ENCODE data around the gene ZNF860. TPM values are rescaled to one million over a fixed set of nuclear protein-coding genes. Genes with fewer than 3 reads are reported as not detected.
"Not testable (repeated sequence)": the region's sequence is repeated elsewhere in the genome, so short reads cannot be mapped to it uniquely, and the experiment has no call there.

The ZNF860 gene
- total RNA-seq, 1 donor from 2014 or later: 0.45 TPM

DNA sequence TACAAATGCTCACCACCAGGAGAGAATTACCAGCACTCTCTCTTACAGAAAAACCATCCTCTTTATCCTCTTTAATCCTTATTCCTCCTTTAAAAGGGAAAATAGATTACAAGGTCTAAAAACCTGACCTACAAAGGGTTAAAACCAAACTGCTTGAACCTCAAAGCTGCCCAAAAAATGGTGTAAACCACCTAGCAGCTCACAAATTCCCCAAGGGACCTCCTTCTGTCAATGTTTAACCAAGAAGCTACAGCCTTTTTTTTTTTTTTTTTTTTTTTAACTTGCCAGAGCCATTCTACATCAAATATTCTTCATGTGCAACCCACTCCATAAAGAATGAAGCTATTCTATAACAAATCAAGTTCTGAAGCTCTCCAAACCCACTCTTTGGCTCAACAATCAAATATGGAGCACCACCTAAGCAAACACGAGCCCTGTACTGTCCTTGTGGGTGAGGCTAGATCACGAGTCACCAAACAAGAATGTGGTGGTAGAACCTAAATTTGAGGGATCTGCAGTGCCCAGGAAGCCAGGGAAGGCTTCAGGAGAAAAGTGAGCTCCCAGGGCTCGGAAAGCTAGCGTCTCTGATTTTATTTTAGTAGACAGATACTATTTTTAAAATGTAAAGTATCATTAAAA, 20.6 kb upstream of the ZNF860 start:
- DNase-seq (ENCODE audit: low spot score): no peak

DNA sequence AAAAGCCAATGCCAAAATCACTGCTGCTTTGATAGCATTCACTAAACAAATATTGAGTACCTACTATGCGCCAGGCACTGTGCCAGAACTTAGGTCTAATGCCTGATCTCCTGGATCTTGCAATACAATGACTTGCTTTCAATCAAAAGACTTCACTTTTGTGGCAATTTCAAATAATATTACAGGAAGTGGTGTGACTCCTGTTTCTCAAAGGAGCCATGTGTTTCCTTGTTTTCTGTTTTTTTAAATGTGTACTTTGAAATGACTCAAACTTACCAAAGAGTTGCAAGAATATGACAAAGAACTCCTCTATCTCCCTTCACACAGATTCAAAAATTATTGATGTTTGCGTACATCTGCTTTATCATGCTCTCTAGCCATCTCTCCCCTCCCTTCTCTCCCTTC, 18.7 kb upstream of the ZNF860 start:
- no peak for DNase-seq (ENCODE audit: low spot score)

GRCh38 chr3:31966978-31967591, 14.5 kb upstream of the ZNF860 start:
- DNase-seq (ENCODE audit: low spot score): no peak

DNA sequence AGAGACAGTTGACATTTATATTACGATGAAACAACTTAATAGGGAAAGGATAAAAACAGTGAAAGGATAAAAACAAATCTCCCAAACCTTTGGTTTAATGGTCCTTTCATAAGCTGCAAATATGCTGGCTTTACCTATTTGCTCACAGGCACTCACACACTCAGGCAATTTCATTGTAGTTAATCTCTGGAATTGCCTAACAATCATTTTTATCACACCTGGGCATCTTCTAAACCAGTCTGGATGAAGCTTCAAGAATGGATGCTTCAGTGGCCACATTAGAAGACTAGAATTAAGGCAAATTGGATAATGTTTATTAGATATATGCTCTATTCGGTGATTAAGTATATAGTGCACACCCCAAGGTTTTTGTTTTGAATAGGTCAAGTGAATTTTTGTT, 14.0 kb upstream of the ZNF860 start:
- no peak for DNase-seq (ENCODE audit: low spot score)

GRCh38 chr3:31968369-31968926, 13.1 kb upstream of the ZNF860 start:
- DNase-seq (ENCODE audit: low spot score): no peak

- DNase-seq (ENCODE audit: low spot score): no peak
Observed at GRCh38 chr3:31968927-31969418, 12.6 kb upstream of the ZNF860 start.

DNA sequence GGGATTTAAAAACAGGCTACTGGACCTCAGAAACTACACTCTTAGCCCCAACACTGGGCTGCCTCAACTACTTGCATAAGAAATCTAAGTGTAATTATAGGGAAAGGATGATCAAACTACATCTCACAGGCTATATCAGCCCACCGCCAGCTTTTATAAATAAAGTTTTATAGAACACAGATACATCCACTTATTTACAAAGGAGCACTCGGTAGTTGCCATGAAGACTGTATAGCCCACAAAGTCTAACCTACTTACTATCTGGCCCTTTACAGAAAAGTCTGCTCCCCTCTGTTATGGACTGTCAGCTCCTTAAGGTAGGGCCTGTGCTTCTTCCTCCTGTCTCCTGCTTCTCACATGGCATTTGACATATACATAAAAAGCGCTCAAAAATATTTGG, 9.9 kb upstream of the ZNF860 start:
- DNase-seq (ENCODE audit: low spot score): no peak

- DNase-seq (ENCODE audit: low spot score): no peak
Observed at GRCh38 chr3:31973081-31973480, 8.5 kb upstream of the ZNF860 start.

- no peak for DNase-seq (ENCODE audit: low spot score)
Observed at GRCh38 chr3:31973837-31974236, 7.7 kb upstream of the ZNF860 start.

DNA sequence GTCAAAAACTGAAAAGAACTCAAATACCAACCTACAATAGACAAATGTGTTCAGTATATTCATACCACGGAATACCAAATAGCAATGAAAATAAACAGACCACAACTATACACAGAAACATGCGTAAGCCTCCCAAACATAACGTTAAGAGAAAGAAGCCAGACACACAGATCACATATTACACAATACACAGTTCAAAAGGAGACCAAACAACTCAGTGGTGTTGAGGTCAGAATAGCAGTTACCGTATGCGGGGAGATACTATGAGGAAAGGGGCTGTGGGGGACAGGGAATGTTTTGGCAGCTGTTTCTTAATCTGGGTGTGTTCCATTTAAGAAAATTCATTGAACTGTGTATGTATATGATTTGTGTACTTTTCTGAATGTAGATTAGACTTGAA, 7.1 kb upstream of the ZNF860 start:
- no peak for DNase-seq (ENCODE audit: low spot score)

GRCh38 chr3:31974964-31975363, 6.6 kb upstream of the ZNF860 start:
- DNase-seq (ENCODE audit: low spot score): no peak

GRCh38 chr3:31976302-31976701, 5.2 kb upstream of the ZNF860 start:
- DNase-seq (ENCODE audit: low spot score): no peak

- DNase-seq (ENCODE audit: low spot score): no peak
Observed at GRCh38 chr3:31977736-31978135, 3.8 kb upstream of the ZNF860 start.

DNA sequence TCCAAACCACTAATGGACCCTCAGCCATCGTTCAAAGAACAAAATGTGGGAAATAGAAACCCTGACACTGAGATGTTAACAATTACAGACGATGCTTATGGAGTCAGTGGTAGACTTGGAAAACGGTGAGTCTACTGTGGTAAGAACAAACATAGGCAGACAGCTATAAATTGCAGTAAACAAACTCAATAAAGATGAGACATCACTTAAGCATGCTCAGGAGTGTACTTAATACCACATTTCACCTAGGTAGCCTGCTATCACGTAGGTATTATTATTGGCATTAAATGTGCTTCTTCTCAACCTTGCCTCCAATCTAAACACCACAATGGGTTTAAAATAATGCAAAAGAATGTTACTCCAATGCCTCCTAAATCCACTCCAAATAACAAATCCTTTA, 3.0 kb upstream of the ZNF860 start:
- DNase-seq (ENCODE audit: low spot score): no peak

GRCh38 chr3:31979001-31979697, 2.4 kb upstream of the ZNF860 start:
- no peak for DNase-seq (ENCODE audit: low spot score)

GRCh38 chr3:31980530-31981205, 882 bp upstream of the ZNF860 start:
- DNase-seq (ENCODE audit: low spot score): no peak

- no peak for DNase-seq (ENCODE audit: low spot score)
Observed at GRCh38 chr3:31984321-31984720, 2.8 kb downstream of the ZNF860 start.

DNA sequence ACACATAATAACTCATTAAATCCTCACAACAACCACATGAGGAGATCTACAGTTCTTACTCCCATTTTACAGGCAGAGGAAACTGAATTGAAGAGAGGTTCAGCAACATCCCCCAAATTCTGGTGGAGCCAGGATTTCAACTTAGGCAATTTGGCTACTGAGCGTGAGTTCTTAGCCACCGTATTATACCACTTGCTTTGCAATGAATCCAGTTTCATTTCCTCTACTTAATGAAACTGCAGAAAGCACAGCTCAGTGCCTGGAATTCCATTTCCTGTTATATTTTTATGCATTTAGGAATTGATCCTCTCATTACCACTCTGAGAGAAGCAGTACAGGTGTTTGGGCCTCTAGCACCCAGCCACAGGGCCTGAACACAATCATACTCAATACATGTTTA, 4.3 kb downstream of the ZNF860 start:
- DNase-seq (ENCODE audit: low spot score): no peak

- no peak for DNase-seq (ENCODE audit: low spot score)
Observed at GRCh38 chr3:31988271-31988670, 6.7 kb downstream of the ZNF860 start.

DNA sequence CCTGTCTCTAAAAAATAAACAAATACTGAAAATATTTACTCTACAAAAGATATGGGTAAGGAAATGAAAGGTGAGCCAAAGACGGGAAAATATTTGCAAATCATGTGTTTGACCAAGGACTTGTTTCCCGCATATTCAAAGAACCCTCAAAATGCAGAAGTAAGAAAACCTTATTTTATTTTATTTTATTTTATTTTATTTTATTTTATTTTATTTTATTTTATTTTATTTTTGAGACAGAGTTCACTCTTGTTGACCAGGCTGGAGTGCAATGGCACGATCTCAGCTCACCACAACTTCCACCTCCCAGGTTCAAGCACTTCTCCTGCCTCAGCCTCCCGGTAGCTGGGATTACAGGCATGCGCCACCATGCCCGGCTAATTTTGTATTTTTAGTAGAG, 11.4 kb downstream of the ZNF860 start:
- DNase-seq (ENCODE audit: low spot score): not testable (repeated sequence)

GRCh38 chr3:31993843-31994242, 12.3 kb downstream of the ZNF860 start:
- DNase-seq (ENCODE audit: low spot score): no peak

- DNase-seq (ENCODE audit: low spot score): not testable (repeated sequence)
Observed at GRCh38 chr3:31995026-31995425, 13.5 kb downstream of the ZNF860 start.

All from mesenteric fat pad (tissue), 1 donor.